Ishikawa (cell line): ENCODE data around the gene KRTAP3-1.

Source experiments
- EP300 ChIP-seq: IDR thresholded peaks from 2 replicates; pipeline ENCODE4 v1.6.1; 2012; ENCODE audit warnings: borderline replicate concordance
- MAX ChIP-seq: IDR thresholded peaks from 2 replicates; pipeline ENCODE4 v1.6.1; 2012
- NFIC ChIP-seq: IDR thresholded peaks from 2 replicates; pipeline ENCODE4 v1.6.1; 2012
- RAD21 ChIP-seq: IDR thresholded peaks from 2 replicates; pipeline ENCODE4 v1.6.1; 2012; ENCODE audit warnings: low read depth
- REST ChIP-seq: IDR thresholded peaks from 2 replicates; pipeline ENCODE4 v1.6.1; 2012; ENCODE audit warnings: low read depth, mild to moderate bottlenecking
- TCF12 ChIP-seq: IDR thresholded peaks from 2 replicates; pipeline ENCODE4 v1.6.1; 2012; ENCODE audit warnings: low read depth
- YY1 ChIP-seq: IDR thresholded peaks from 2 replicates; pipeline ENCODE4 v1.6.1; 2012; ENCODE audit warnings: low read depth
- TF ChIP-seq, protein P1 (sequence below): IDR thresholded peaks from 2 replicates; pipeline ENCODE4 v1.6.1; 2012

DNA sequence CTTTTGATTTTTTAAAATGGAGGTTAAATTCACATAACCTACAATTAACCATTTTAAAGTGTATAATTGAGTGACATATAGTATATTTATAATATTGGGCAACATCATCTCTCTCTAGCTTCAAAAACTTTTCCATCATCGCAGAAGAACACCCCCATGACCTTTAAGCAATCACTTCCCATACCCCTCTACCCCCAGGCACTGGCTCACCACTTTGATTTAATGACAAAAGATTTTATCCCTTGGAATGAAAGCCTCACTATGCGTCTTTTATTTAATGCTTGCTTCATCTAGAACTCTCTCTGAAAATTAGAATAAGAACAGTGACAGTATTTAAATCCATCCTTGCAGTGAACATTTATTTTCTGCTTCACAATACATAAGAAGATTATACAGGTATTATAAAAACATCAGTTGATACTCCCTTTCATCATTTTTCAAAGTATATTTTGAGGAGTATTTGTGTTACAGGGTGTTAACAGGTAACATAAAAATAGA is 29.0 kb upstream of the KRTAP3-1 start:
- TF ChIP-seq MAX: no peak
- TF ChIP-seq REST: no peak
- no peak for TF ChIP-seq EP300
- no peak for TF ChIP-seq RAD21
- no peak for TF ChIP-seq NFIC
- TF ChIP-seq YY1: no peak
- no peak for TF ChIP-seq TCF12
- TF ChIP-seq, protein P1, sequence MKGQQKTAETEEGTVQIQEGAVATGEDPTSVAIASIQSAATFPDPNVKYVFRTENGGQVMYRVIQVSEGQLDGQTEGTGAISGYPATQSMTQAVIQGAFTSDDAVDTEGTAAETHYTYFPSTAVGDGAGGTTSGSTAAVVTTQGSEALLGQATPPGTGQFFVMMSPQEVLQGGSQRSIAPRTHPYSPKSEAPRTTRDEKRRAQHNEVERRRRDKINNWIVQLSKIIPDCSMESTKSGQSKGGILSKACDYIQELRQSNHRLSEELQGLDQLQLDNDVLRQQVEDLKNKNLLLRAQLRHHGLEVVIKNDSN: no peak
